ENCODE data around the gene TMEM163.
"Not testable (repeated sequence)": the region's sequence is repeated elsewhere in the genome, so short reads cannot be mapped to it uniquely, and the experiment has no call there.

TMEM163 gene

GRCh38 chr2:134512734-134513464 is 205.9 kb downstream of the TMEM163 start:
- DNase-seq, result no peak

- no peak for DNase-seq
These were observed 210.4 kb downstream of the TMEM163 start for GRCh38 chr2:134508391-134508790.

- DNase-seq, result no peak
These were observed 211.1 kb downstream of the TMEM163 start for GRCh38 chr2:134507697-134508096.

- not testable (repeated sequence) for DNase-seq
These were observed 211.6 kb downstream of the TMEM163 start for GRCh38 chr2:134507159-134507558.

- DNase-seq, result no peak
These were observed 213.4 kb downstream of the TMEM163 start for GRCh38 chr2:134505446-134505845.

GRCh38 chr2:134504586-134505336 is 214.0 kb downstream of the TMEM163 start:
- DNase-seq, result no peak

- no peak for DNase-seq
These were observed 216.7 kb downstream of the TMEM163 start for GRCh38 chr2:134502104-134502503.

GRCh38 chr2:134501476-134502091 is 217.2 kb downstream of the TMEM163 start:
- DNase-seq, result no peak

GRCh38 chr2:134500211-134500935 is 218.4 kb downstream of the TMEM163 start:
- no peak for DNase-seq

GRCh38 chr2:134499307-134499926 is 219.4 kb downstream of the TMEM163 start:
- DNase-seq, result no peak

GRCh38 chr2:134498654-134499053 is 220.1 kb downstream of the TMEM163 start:
- no peak for DNase-seq

- DNase-seq, result no peak
These were observed 225.0 kb downstream of the TMEM163 start for GRCh38 chr2:134493797-134494196.

GRCh38 chr2:134491771-134492441 is 226.9 kb downstream of the TMEM163 start:
- DNase-seq, result no peak

GRCh38 chr2:134491022-134491421 is 227.8 kb downstream of the TMEM163 start:
- DNase-seq, result no peak

- DNase-seq, result no peak
These were observed 228.2 kb downstream of the TMEM163 start for GRCh38 chr2:134490559-134490958.

GRCh38 chr2:134489732-134490384 is 228.9 kb downstream of the TMEM163 start:
- no peak for DNase-seq

- no peak for DNase-seq
These were observed 235.9 kb downstream of the TMEM163 start for GRCh38 chr2:134482766-134483340.

- peak; percentile 11 for DNase-seq
These were observed 236.6 kb downstream of the TMEM163 start for GRCh38 chr2:134482131-134482723.

- no peak for DNase-seq
These were observed 239.0 kb downstream of the TMEM163 start for GRCh38 chr2:134479696-134480330.

GRCh38 chr2:134476982-134477381 is 241.8 kb downstream of the TMEM163 start:
- DNase-seq, result not testable (repeated sequence)

Measured in suppressor macrophage treated with lipopolysaccharide for 4 hours (primary cell).